Uterus (tissue), 2 donors: ENCODE measurements around the gene SIVA1.

Source experiments
- CTCF ChIP-seq, 4 experiments: fragments of 200-600 bp in 2 of 4; fragments of 450-650 bp in 2 of 4; sonication (generic) in 2 of 4; IDR thresholded peaks; one replicate each; pipeline ENCODE4 v1.5.1; 2016 to 2019; ENCODE audit warnings: antibody characterized with exemption in 4 of 4, mild to moderate bottlenecking in 2 of 4, moderate library complexity in 1 of 4
- POLR2A ChIP-seq, 2 donors: fragments of 450-650 bp; IDR thresholded peaks; one replicate each; pipeline ENCODE4 v1.6.1; 2016; ENCODE audit warnings: antibody characterized with exemption in 2 of 2, mild to moderate bottlenecking in 1 of 2, moderate library complexity in 1 of 2

DNA sequence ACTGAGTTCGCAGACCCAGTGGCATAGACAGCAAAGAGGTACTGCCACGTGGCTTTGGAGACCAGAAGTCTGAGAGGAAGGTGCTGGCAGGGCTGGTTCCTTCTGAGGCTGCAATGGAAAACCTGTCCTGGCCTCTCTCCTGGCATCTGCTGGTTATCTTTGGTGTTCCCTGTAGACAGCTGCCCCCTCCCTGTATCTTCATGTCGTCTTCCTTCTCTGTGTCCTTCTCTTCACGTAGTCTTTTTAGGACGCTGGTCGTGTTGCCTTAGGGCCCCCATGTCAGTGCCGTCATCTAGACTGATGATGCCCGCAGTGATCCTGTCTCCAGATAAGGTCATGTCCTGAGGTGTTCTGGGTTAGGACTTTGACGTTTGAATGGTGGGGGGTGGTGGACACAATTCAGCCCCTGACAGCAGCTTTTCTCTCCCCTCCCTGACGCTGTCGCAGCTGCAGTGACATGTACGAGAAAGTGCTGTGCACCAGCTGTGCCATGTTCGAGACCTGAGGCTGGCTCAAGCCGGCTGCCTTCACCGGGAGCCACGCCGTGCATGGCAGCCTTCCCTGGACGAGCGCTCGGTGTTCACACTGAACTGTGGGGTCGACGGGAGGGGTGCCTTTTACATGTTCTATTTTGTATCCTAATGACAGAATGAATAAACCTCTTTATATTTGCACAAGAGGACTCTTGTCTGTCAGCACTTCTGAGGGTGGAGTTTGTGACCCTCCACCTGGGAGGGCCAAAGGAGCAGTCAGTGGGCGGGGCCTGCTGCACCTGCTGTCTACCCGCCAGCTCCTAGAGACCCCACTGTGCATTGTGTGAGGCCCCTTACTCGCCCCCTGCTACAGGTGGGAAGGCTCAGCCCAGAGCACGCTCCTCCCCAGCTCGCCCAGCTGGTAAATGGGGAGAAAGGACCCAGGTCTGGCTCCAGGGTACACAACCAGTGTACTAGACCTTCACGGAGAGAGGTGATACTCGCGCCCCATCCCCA, 6.3 kb downstream of the SIVA1 start:
- TF ChIP-seq CTCF (IDR thresholded peaks at IDR 0.05) (no peak), POLR2A (IDR thresholded peaks at IDR 0.05) (no peak)
